ENCODE data around the gene AGT. TPM values are rescaled to one million over a fixed set of nuclear protein-coding genes. Genes with fewer than 3 reads are reported as not detected.

AGT gene
- total RNA-seq, 1 experiment from 2014 or later, result 0.93 TPM

DNA sequence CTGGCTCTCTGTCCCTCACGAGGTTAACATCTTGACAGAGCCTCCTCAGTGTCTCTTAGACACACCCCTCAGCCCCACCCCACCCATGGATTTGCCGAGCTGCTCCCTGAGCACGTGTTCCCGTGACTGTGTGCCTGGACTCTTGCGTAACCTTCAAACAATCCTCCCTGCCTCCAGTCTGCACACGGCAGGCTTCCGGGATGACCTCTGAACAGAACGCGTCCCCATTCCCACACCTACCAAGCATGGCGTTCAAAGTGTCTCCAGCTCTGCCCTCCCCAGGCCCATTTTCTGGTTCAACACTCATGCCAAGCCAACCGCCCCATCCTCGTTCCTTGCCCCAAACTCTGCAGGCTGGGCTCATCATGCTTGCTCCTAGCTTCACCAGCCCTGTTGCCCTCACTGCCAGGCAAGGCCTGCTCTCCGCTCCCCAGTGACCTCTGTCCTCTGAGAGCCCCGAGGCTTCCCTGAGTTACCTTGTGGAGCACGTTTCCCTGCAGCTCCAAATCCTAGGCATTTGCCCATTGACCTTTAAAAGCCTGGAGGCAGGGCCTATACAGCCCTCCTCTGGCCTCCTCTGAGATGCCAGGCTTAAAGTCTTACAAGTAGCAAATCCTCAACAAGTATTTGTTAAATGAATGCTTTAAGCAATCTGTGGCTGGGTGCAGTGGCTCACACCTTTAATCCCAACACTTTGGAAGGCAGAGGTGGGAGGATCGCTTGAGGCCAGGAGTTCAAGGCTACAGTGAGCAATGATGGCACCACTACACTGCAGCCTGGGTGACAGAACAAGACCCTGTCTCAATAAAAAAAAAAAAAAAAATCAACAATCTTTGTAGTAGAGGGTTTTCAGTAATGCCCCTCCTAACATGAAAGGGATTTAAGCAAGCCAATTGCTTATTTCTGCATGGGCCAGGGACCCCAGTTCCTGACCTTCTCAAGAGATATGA lies 5.0 kb downstream of the AGT start:
- Histone ChIP-seq H3K9ac (ENCODE audit: low read length) (no peak overlapping the region), H4K20me1 (ENCODE audit: insufficient read depth) (no peaks in the 10 kb centered on the region), H2AFZ (ENCODE audit: low read depth, low read length, poor library complexity, severe bottlenecking) (no peak overlapping the region), H3K4me1 (ENCODE audit: control insufficient read depth in 1 of 2, insufficient read depth in 2 of 2, low read length in 2 of 2) (no peaks in the 10 kb centered on the region), H3K27me3 (ENCODE audit: insufficient read depth, low read length) (no peaks in the 10 kb centered on the region), H3K9me3 (ENCODE audit: control insufficient read depth in 1 of 2, insufficient read depth in 1 of 2, low read depth in 1 of 2, low read length in 2 of 2) (no peaks in the 10 kb centered on the region), H3K4me3 (replicated peaks in 1 of 2; ENCODE audit: low read depth in 1 of 2, low read length in 2 of 2) (no peak overlapping the region), H3K79me2 (ENCODE audit: insufficient read depth, low read length) (no peaks in the 10 kb centered on the region), H3K27ac (ENCODE audit: low read depth, low read length) (no peak overlapping the region), H3K4me2 (ENCODE audit: low read length) (no peak overlapping the region), H3K9me2 (ENCODE audit: insufficient read depth) (no peaks in the 10 kb centered on the region), H3K36me3 (ENCODE audit: control insufficient read depth in 1 of 2, insufficient read depth in 2 of 2, low read length in 2 of 2) (no peaks in the 10 kb centered on the region)
- ATAC-seq (0 out of 2 replicates have a peak, but pooled peaks have one; percentile 9), DNase-seq (ENCODE audit: low read depth, low spot score) (no peak)
- TF ChIP-seq CBX3 (IDR thresholded peaks at IDR 0.05; ENCODE audit: low read depth) (no peak), ZNF274 (IDR thresholded peaks at IDR 0.05; ENCODE audit: low read depth, low read length) (no peak), YY1 (IDR thresholded peaks at IDR 0.05; ENCODE audit: extremely low read depth, insufficient replicate concordance, low read depth, low read length) (no peak), CEBPB (IDR thresholded peaks at IDR 0.05; ENCODE audit: low read depth) (no peak; the same call in 1 of the 2 replicates)
- BruUV-seq (replicated peaks), result no TSS peak
- CTCF ChIA-PET, result no interaction called here
- RAD21 ChIA-PET (ENCODE audit: low non-redundant PET in 1 of 2, low total read pairs in 2 of 2, uncharacterized antibody in 2 of 2, unreplicated experiment in 2 of 2), result no interaction called here
- intact Hi-C loops (cut with micrococcal nuclease), result no loop called here
- POLR2A ChIA-PET, result no interaction called here

DNA sequence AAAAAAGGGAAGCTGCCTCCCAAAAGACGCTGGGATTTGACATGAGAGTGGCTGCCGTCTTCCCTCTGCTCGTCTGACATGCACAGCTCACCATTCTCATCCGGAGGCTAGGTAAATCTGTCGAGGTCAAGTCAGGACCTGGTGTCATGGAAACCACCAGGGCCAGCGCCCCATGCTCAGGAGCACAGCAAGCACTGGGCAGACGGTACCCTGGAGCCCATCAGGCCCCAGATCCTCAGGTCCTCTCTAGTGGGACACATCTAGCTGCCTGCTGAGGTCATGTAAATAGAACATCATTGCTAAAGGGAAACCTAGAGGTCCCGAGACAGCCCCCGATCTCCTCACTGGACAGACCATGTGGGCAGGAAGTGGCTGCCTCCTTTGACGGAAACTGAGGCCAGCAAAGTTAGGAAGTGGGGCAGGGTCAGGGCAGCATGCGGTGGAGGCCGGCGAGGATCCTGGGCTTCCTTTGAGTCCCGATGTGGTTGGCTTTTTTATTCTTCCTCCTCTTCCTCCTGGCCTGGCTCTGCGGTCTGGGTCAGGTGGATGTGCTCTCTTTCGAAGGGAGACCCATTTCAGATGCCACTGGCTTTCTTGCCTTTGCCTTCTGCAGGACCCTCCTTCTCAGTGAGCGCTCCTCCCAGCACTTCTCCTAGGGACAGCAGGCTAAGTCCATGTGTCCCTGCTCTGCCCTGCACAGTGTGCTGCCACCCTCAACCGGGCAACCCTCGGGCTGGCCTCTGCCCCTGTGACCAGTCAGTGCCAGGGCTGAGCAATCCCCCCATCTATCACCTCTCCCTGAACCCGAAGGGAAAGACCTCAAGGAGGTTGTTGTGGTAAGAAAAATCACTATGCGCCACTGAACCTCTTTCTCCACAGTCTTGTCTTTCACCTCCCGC lies 5.9 kb downstream of the AGT start:
- H4K20me1 ChIP-seq (ENCODE audit: insufficient read depth), result no peaks in the 10 kb centered on the region
- H3K4me2 ChIP-seq (ENCODE audit: low read length), result no peak overlapping the region
- H2AFZ ChIP-seq (ENCODE audit: low read depth, low read length, poor library complexity, severe bottlenecking), result no peak overlapping the region
- H3K27me3 ChIP-seq (ENCODE audit: insufficient read depth, low read length), result no peaks in the 10 kb centered on the region
- peaks cover 7 to 8% of the 10 kb centered on the region in 2 experiments for H3K4me1 ChIP-seq (ENCODE audit: control insufficient read depth in 1 of 2, insufficient read depth in 2 of 2, low read length in 2 of 2)
- no peaks in the 10 kb centered on the region for H3K79me2 ChIP-seq (ENCODE audit: insufficient read depth, low read length)
- H3K9me3 ChIP-seq (ENCODE audit: control insufficient read depth in 1 of 2, insufficient read depth in 1 of 2, low read depth in 1 of 2, low read length in 2 of 2), result no peaks in the 10 kb centered on the region
- POLR2A ChIA-PET, result no interaction called here
- RAD21 ChIA-PET (ENCODE audit: low non-redundant PET in 1 of 2, low total read pairs in 2 of 2, uncharacterized antibody in 2 of 2, unreplicated experiment in 2 of 2), result no interaction called here
- intact Hi-C loops (cut with micrococcal nuclease), result no loop called here
- no peak for DNase-seq (ENCODE audit: low read depth, low spot score)
- BruUV-seq (replicated peaks), result no TSS peak
- no peak overlapping the region for H3K27ac ChIP-seq (ENCODE audit: low read depth, low read length)
- TF ChIP-seq EZH2 (IDR thresholded peaks at IDR 0.05) (no peak), POLR2AphosphoS5 (IDR thresholded peaks at IDR 0.05; ENCODE audit: low read depth, low read length) (no peak)
- CTCF ChIA-PET, result no interaction called here
- H3K9ac ChIP-seq (ENCODE audit: low read length), result no peak overlapping the region
- no peak overlapping the region for H3K4me3 ChIP-seq (replicated peaks in 1 of 2; ENCODE audit: low read depth in 1 of 2, low read length in 2 of 2)
- no peaks in the 10 kb centered on the region for H3K9me2 ChIP-seq (ENCODE audit: insufficient read depth)
- H3K36me3 ChIP-seq (ENCODE audit: control insufficient read depth in 1 of 2, insufficient read depth in 2 of 2, low read length in 2 of 2), result no peaks in the 10 kb centered on the region
- no peak for ATAC-seq
